Measurements from ENCODE around the gene MYH16.
"Not testable (repeated sequence)": the region's sequence is repeated elsewhere in the genome, so short reads cannot be mapped to it uniquely, and the experiment has no call there.

The MYH16 gene

DNA sequence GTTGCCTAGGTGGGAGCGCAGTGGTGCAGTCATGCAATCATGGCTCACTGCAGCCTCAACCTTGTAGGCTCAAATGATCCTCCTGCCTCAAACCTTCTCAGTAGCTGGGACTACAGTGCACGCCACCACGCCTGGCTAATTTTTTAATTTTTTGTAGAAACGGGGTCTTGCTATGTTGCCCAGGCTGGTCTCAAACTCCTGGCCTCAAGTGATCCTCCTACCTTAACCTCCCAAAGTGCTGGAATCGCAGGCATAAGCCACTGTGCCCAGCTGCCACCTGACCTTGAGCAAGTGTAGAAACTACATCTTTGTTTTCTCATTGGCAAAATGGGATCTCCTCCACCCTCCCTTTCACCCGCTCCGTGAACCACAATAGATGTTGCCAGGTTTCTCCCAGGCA is 15.0 kb upstream of the MYH16 start:
- in situ Hi-C loops (cut with HindIII; ENCODE audit: low sequenced_read_pairs) = no loop called here

DNA sequence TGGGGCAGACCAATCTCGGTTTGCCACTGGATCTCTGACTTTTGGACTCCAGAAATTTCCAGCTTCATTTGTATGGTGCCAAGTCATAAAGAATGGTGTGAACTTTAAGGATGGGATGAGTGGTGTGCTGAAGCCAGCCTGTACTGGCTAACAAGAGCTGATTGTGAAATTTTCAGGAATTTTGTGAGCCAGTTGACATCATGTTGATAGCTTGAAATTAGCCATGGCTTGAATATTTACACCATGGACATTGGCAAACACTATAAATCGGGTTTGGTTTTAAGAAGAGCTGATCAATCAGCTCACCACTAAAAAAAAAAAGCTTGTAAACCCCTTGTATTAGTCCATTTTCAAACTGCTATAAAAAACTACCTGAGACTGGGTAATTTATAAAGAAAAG is 14.1 kb upstream of the MYH16 start:
- in situ Hi-C loops (cut with HindIII; ENCODE audit: low sequenced_read_pairs) = no loop called here

DNA sequence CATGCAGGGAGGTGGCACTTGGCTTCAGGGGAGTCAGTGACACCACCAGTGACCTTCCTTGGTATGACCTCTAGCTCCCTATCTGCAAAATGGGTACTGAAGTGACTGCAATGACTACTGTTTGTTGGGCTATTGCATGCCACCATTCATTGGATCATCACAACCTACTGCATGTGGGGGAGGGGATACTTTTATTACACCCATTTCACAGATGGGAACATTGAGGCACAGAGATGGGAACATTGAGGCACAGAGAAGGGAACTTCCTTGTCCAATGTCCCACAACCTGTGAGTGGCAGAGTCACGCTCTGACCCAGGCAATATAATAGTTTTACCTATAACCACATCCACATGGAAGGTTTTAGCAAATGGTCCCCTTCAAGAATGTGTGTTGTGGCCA is 12.2 kb upstream of the MYH16 start:
- in situ Hi-C loops (cut with HindIII; ENCODE audit: low sequenced_read_pairs) = no loop called here

DNA sequence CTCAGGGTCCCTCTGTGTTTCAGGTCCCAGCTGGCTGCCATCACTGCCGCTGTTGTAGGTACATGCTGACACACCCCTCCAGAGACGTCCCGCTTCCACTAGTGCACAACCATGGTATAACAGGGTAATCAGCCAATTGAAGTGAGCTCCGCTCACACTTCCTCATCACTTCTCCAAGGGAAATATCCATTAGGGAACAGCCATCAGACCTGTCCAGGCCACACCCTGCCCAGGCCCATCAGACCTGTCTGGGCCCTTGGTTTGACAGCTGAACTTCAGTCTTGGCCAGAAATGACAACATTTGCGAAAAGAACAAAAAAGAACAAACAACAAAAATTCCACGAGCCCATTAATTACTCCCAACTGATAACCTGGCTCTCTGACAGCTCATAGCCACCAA is 11.0 kb upstream of the MYH16 start:
- in situ Hi-C loops (cut with HindIII; ENCODE audit: low sequenced_read_pairs) = no loop called here

DNA sequence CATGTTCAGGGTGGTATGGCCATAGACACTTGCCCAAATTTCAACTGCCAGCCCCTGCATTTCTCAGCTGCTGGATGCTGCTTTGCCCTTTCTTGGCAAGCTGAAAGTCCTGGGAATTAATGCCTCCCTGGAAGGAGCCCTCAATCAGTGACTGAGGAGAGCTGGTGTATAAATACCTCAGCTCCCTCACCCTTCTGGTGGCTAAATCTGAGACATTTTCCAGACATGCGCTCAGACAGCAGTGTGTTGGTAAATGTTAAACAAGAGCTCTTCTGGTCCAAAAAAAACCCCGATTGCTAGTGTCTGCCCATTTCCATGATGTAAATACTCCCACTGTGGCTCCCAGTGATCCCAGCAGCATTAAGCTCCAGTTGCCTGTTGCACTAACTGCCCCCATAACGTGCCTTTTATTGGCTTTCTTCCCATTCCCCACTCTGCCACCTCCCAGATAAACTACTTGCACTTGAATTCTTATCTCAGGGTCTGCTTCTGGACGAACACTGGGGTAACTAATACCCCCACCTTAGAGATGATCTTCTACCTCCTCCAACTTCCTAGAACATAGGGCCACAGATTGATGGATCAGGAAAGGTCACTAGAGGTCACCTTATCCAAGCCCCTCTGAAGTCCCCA is 6.7 kb upstream of the MYH16 start:
- in situ Hi-C loops (cut with HindIII; ENCODE audit: low sequenced_read_pairs) = no loop called here

DNA sequence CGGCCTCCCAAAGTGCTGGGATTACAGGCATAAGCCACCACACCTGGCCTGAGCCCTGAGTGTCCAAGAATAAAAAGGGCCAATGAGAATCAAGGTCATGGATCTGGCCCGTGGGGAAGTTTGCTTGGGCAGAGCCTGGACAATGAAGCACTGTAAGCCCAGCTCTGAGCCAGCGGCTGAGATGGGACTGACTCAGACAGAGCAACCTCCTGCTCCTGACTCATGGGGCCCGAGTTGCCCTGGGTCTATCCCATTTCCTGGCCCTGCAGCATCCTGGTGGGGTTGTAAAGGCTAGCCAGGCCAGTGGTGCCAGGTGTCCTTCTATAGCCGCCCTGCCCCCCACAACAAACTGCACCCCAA is 5.2 kb upstream of the MYH16 start:
- in situ Hi-C loops (cut with HindIII; ENCODE audit: low sequenced_read_pairs) = no loop called here

DNA sequence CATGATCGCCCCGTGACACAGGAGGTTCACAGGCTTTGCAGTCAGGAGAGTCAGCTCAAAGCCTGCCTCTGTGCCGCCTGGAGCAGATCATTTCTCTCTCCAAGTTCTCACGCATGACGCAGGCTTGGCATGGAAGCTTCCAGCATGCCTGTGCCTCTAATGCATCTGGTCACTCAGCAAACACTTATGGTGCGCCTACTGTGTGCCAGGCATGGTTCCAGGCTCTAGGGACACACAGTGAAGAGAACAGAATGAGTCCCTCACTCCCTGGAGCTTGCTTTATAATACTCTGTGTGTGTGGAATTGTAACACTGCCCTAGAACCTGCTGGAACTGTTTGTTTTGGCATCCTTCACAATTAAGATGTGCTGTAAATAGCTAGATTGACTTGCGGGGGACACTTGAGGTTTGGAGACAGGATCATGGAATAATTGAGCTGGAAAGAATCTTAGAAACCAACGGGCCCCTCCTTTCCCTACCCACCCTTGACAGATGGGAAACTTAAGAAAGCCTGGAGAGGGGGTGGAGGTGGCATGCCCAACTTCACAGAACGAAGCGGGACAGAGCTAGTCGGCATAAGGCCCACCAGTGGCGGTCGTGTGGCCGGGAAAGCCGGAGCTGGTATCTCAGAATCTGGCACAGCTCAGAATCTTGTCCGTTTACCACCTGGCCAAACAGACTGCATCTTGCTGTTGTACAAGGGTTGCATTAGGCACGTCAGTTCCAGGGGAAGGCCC is 4.6 kb upstream of the MYH16 start:
- in situ Hi-C loops (cut with HindIII; ENCODE audit: low sequenced_read_pairs) = no loop called here

DNA sequence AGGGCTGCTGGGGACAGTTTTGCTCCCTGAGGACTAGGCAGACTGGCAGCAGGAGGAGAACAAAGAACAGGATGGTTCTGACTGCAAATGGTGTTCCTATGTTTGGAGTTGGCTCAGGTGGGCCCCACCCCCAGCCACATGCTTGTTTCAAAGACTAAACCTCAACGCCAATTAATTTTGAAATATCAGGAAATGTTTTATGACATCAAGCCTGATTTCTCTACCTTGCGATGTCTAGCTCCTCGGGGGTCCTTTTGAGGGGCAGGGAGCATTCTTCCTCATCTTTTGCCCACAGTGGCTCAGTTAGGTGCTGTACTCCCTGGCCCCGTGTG is 4.1 kb upstream of the MYH16 start:
- in situ Hi-C loops (cut with HindIII; ENCODE audit: low sequenced_read_pairs) = no loop called here

DNA sequence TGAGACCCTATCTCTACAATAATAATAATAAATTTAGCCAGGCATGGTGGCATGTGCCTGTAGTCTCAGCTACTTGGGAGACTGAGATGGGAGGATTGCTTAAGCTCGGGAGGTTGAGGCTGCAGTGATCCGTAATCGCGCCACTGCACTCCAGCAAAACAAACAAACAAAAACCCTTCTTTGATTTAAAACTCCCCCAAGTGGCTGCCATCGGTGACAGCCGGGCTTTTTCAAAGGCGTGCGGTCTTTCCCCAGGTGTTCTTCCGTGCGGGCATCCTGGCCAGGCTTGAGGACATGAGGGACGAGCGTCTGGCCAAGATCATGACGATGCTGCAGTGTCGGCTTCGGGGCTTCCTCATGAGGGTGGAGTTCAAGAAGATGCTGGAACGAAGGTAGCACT is 1.9 kb upstream of the MYH16 start:
- in situ Hi-C loops (cut with HindIII; ENCODE audit: low sequenced_read_pairs) = no loop called here

DNA sequence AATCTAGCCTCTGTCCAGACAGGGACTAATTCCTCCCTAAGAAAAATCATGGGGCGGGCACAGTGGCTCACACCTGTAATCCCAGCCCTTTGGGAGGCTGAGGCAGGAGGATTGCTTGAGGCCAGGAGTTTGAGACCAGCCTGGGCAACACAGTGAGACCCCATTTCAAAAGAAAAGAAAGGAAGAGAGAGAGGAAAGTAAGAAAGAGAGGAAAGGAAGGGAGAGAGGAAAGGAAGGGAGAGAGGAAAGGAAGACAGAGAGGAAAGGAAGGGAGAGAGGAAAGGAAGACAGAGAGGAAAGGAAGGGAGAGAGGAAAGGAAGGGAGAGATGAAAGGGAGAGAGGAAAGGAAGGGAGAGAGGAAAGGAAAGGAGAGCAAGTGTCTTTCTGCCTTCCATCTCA is 922 bp downstream of the MYH16 start:
- in situ Hi-C loops (cut with HindIII; ENCODE audit: low sequenced_read_pairs) = not testable (repeated sequence)

DNA sequence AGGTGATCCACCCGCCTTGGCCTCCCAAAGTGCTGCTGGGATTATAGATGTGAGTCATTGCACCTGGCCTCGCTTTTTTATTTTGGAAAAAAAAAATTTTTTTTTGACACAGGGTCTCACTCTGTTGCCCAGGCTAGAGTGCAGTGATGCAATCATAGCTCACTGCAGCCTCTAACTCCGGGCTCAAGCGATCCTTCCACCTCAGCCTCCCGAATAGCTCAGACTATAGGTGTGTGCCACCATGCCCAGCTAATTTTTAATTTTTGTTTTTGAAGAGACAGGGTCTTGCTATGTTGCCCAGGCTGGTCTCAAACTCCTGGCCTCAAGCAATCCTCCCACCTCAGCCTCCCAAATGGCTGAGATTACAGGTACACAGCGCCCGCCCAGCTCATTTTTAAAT is 2.3 kb downstream of the MYH16 start:
- in situ Hi-C loops (cut with HindIII; ENCODE audit: low sequenced_read_pairs) = not testable (repeated sequence)

DNA sequence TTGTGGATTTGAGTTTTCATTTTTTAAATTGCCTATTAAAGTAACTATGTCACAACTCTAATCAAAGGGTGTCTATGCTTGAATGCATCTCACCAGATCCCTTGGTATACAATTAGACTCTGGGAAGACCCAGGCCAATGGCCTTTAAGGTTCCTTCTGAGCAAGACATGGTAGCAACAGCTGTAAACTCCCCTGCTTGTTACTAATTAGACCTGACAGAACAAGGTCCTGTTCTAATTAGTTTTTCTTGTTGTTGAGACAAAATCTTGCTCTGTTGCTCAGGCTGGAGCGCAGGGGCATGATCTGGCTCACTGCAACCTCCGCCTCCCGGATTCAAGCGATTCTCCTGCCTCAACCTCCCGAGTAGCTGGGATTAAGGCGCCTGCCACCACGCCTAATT is 2.9 kb downstream of the MYH16 start:
- in situ Hi-C loops (cut with HindIII; ENCODE audit: low sequenced_read_pairs) = no loop called here

DNA sequence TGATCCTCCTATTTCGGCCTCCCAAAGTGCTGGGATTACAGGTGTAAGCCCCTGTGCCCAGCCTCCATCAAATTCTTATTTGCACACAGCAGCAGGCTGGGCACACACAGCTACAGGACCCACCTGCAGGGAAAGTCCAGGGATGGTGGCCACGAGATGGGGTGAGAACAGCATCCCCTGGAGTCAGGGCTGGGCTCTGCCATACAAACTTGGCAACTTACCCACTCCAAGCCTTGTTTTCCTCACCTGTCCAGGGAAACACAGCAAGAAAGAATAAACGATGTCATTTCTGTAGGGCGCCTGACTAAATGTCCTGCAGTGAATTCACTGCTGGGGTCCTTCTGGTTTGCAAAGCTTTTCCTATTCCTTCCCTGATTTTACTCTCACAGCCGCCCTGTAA is 5.5 kb downstream of the MYH16 start:
- in situ Hi-C loops (cut with HindIII; ENCODE audit: low sequenced_read_pairs) = no loop called here

DNA sequence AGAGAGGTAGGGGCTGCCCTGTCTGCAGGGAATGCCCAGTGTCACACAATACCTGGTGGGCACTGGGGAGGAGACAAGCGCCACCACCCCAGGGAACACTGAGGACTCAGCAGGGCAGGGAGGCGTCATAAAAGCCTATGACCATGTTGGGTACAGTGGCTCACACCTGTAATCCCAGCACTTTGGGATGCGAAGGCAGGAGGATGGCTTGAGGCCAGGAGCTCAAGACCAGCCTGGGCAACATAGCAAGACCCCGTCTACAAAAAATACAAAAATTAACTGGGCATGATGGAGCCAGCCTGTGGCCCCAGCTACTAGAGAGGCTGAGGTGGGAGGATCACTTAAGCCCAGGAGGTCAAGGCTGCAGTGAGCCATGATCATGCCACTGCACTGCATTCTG is 11.5 kb downstream of the MYH16 start:
- in situ Hi-C loops (cut with HindIII; ENCODE audit: low sequenced_read_pairs) = not testable (repeated sequence)

DNA sequence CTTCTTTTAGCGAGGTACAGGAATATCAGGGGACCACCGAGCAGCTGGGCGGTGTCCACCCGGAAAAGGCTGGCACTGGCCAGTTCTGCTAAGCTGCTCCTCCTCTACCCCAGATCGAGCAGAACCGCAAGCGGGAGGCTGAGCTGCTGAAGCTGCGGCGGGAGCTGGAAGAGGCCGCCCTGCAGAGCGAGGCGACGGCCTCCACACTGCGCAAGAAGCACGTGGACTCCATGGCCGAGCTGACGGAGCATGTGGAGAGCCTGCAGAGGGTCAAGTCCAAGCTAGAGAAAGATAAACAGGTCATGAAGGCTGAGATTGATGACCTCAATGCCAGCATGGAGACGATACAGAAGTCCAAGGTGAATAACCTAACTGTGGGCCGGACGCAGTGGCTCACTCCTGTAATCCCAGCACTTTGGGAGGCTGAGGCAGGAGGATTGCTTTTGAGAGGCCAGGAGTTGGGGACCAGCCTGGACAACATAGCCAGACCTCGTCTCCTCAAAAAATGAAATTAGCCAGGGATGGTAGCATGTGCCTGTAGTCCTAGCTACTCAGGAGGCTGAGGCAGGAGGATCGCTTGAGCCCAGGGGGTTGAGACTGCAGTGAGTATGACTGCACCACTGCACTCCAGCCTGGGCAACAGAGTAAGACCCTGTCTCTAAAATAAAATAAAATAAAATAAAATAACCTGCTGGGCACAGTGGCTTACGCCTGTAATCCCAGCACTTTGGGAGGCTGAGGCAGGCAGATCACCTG is 15.3 kb downstream of the MYH16 start:
- in situ Hi-C loops (cut with HindIII; ENCODE audit: low sequenced_read_pairs) = no loop called here

DNA sequence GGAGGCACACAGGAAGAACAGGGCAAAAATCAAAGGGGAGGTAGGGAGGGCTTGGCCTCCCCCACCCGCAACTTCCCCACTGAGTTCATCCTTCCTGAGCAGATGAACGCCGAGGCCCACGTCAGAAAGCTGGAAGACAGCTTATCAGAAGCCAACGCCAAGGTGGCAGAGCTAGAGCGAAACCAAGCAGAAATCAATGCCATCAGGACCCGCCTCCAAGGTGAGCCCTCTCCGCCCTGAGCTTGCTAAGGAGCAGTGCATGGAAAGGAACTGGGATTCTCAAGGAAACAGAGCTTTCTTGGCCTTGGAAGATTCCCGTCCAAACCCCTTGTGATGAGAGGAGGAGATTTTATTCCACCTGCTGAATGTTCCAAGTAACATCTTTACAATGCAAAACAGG is 16.5 kb downstream of the MYH16 start:
- in situ Hi-C loops (cut with HindIII; ENCODE audit: low sequenced_read_pairs) = no loop called here

DNA sequence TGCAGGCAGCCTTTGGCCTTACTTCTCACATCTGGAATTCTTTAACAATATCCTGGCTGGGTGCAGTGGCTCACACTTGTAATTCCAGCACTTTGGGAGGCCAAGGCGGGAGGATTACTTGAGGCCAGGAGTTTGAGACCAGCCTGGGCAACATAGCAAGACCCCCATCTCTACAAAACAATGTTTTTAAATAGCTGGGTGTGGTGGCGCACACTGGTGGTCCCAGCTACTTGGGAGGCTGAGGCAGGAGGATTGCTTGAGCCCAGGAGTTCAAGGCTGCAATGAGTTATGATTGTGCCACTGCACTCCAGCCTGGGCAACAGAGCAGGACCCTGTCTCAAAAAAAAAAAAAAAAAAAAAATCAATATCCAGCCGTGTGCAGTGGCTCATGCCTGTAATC is 17.5 kb downstream of the MYH16 start:
- in situ Hi-C loops (cut with HindIII; ENCODE audit: low sequenced_read_pairs) = not testable (repeated sequence)

DNA sequence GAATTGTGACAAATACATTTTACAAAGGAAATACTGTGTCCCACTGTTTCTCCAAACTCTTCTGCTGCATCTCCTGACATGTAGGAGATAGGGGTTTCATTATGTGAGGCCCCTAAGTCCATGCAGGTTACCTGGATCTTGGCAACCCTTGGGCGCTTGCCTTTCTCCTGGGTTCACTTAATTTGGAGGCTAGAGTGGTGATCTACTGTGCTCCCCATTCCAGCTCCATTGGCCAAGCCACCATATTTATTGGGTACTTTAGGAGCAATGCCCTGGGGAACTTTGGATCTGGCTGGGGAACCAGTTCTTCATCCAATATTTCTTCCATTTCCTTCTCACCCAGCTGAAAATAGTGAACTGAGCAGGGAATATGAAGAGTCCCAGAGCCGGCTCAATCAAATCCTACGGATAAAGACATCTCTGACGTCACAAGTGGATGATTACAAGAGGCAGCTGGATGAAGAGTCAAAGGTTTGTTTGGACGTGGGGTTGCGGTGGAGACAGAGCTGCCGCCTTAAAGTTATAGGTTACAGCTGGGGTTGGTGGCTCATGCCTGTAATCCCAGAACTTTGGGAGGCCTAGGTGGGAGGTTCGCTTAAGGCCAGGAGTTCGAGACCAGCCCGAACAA is 18.5 kb downstream of the MYH16 start:
- in situ Hi-C loops (cut with HindIII; ENCODE audit: low sequenced_read_pairs) = no loop called here

DNA sequence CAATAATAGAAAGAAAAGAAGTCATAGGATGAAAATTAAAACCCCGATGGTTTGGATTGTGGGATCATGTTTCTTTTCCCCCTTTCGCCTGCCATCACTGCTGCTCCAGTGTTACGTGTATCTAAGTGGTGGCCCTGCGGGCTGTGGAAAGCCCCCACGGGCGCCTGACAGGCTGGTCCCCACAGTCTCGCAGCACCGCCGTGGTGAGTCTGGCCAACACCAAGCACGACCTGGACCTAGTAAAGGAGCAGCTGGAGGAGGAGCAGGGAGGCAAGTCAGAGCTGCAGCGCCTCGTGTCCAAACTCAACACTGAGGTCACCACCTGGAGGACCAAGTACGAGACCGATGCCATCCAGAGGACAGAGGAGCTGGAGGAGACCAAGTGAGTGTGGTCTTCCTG is 19.5 kb downstream of the MYH16 start:
- in situ Hi-C loops (cut with HindIII; ENCODE audit: low sequenced_read_pairs) = no loop called here

DNA sequence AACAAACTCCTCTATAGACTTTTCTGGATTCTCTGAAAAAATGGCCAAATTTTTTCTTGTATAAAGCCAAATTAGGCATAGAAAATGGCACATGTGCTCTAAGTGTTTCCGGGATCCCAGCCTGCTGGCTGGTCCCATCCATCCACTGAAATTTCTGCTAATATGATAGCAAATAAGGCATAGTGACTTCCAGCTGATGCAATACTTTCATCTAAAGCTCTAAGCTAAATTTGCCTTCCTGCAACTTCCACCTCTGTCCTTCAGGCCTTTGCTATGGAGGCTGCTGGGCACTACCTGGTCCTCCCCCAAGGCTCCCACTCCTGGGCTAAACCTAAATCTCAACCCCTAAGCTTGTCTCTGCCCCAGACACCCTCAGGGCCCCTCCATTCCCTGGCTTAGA is 20.5 kb downstream of the MYH16 start:
- in situ Hi-C loops (cut with HindIII; ENCODE audit: low sequenced_read_pairs) = no loop called here

DNA sequence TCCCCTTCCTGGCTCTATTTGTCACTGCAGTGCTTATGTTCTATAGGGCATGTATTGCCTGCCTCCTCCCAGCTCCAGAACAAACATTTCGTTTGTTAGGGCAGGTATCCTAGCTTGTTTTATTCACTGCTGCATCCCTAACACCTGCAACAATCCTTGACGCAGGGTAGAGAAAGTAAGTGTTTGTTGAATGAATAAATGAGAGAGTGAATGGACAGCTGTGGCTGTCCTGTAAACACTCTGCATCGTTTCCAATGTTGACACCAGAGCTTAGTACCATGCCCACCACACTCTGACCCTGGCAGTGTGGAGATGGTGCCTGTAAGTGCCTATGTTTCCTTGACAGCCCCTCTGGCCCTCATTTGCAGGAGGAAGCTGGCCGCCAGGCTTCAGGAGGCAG is 21.0 kb downstream of the MYH16 start:
- in situ Hi-C loops (cut with HindIII; ENCODE audit: low sequenced_read_pairs) = no loop called here

DNA sequence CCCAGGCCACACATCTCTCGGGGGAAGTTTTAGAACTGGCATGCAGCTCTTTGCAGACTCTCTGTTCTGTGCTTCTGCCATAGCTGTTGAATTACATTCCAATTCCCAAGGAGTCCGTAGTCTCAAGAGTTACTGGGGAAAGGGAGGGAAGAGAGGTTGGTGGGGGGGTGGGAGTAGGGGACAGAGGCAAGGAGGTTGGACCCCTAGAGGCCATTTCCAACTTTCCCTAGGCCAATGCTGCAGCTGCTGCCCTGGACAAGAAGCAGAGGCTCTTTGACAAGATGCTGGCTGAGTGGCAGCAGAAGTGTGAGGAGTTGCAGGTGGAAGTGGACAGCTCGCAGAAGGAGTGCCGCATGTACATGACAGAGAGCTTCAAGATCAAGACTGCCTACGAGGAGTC is 23.8 kb downstream of the MYH16 start:
- in situ Hi-C loops (cut with HindIII; ENCODE audit: low sequenced_read_pairs) = no loop called here
